HepG2 (cell line): ENCODE measurements around the gene FASTK. TPM values are rescaled to one million over a fixed set of nuclear protein-coding genes. Genes with fewer than 3 reads are reported as not detected.
A peak's percentile ranks its signal among the peaks of the same experiment; 100 is the strongest.

ENCODE experiments used
- HOXA7 ChIP-seq: sonication (generic); formaldehyde crosslinking; IDR thresholded peaks from 2 replicates; pipeline ENCODE4 v1.8.1; 2022; ENCODE audit warnings: mild to moderate bottlenecking, missing genetic modification reagents, moderate library complexity
- KDM5B ChIP-seq: sonication (generic); formaldehyde crosslinking; IDR thresholded peaks from 2 replicates; pipeline ENCODE4 v1.4.0; 2020; ENCODE audit warnings: missing genetic modification reagents, mild to moderate bottlenecking, borderline replicate concordance
- MED1 ChIP-seq: sonication (generic); formaldehyde crosslinking; IDR thresholded peaks from 2 replicates; pipeline ENCODE4 v1.4.0; 2020; ENCODE audit warnings: missing genetic modification reagents
- NFYC ChIP-seq: IDR thresholded peaks from 2 replicates; pipeline ENCODE4 v1.6.1; 2016; ENCODE audit warnings: missing genetic modification reagents, missing compliant biosample characterization
- RAD21 ChIP-seq: fragments of 450-650 bp; formaldehyde crosslinking; IDR thresholded peaks from 2 replicates; pipeline ENCODE4 v1.5.0; 2020; ENCODE audit warnings: mild to moderate bottlenecking
- RFX5 ChIP-seq: IDR thresholded peaks from 2 replicates; pipeline ENCODE4 v1.6.1; 2011; ENCODE audit warnings: low read depth, low read length, improper control_type of control experiment
- SP2 ChIP-seq: sonication (generic); formaldehyde crosslinking; IDR thresholded peaks from 2 replicates; pipeline ENCODE4 v1.5.1; 2020; ENCODE audit warnings: mild to moderate bottlenecking, missing genetic modification reagents
- TCF7L2 ChIP-seq: IDR thresholded peaks from 2 replicates; pipeline ENCODE4 v1.6.1; 2011; ENCODE audit warnings: mild to moderate bottlenecking, low read depth, low read length, moderate library complexity
- ZNF350 ChIP-seq: sonication (generic); formaldehyde crosslinking; IDR thresholded peaks from 2 replicates; pipeline ENCODE4 v1.4.0; 2020; ENCODE audit warnings: mild to moderate bottlenecking, low read depth, missing genetic modification reagents, borderline replicate concordance
- ZNF432 ChIP-seq: sonication (generic); formaldehyde crosslinking; IDR thresholded peaks from 2 replicates; pipeline ENCODE4 v1.5.0; 2020; ENCODE audit warnings: missing genetic modification reagents, mild to moderate bottlenecking, borderline replicate concordance
- ZNF451 ChIP-seq: sonication (generic); formaldehyde crosslinking; IDR thresholded peaks from 2 replicates; pipeline ENCODE4 v1.5.0; 2020; ENCODE audit warnings: mild to moderate bottlenecking, missing genetic modification reagents
- ZNF550 ChIP-seq: sonication (generic); formaldehyde crosslinking; IDR thresholded peaks from 2 replicates; pipeline ENCODE4 v1.4.0; 2020; ENCODE audit warnings: mild to moderate bottlenecking, missing genetic modification reagents, borderline replicate concordance
- ZNF614 ChIP-seq: IDR thresholded peaks from 2 replicates; pipeline ENCODE4 v1.6.1; 2018; ENCODE audit warnings: missing biosample characterization, missing genetic modification reagents, inconsistent platforms, borderline replicate concordance
- polyA plus RNA-seq, 8 experiments: library from polyadenylated mRNA; depleted of rRNA in 3 of 8; stranded (reverse) in 7 of 8; unstranded in 1 of 8; fragments of >200 nt; fragmentation: Illumina TruSeq in 4 of 8; extraction: Trizol in 4 of 8; gene quantifications; 2 replicates each; pipeline versions ENCODE4 v1.2.1 to v1.2.3, GENCODE V29; 2011 to 2016; ENCODE audit warnings: low read depth in 4 of 8, missing spikeins in 1 of 8, mixed read lengths in 1 of 8; ENCODE audit not compliant: insufficient read depth in 1 of 8
- total RNA-seq, 5 experiments: library from RNA; depleted of rRNA; stranded (reverse); fragments of >200 nt; fragmentation: Illumina TruSeq; extraction: Trizol; gene quantifications; 2 replicates each; pipeline ENCODE4 v1.2.3, GENCODE V29; 2016; ENCODE audit warnings: low read depth in 1 of 5
- TF ChIP-seq, protein P1 (sequence below): sonication (generic); formaldehyde crosslinking; IDR thresholded peaks from 2 replicates; pipeline ENCODE4 v1.9.0; 2021; ENCODE audit warnings: missing genetic modification reagents, borderline replicate concordance
- TF ChIP-seq, protein P2 (sequence below): IDR thresholded peaks from 2 replicates; pipeline ENCODE4 v1.6.1; 2012; ENCODE audit warnings: low read depth, low read length, improper control_type of control experiment
- TF ChIP-seq, protein P3 (sequence below): sonication (generic); formaldehyde crosslinking; IDR thresholded peaks from 2 replicates; pipeline ENCODE4 v1.8.0; 2022; ENCODE audit warnings: missing genetic modification reagents, mild to moderate bottlenecking, borderline replicate concordance
- TF ChIP-seq, protein P4 (sequence below): sonication (generic); formaldehyde crosslinking; IDR thresholded peaks from 2 replicates; pipeline ENCODE4 v1.4.0; 2020; ENCODE audit warnings: low read depth, mild to moderate bottlenecking, missing genetic modification reagents
- TF ChIP-seq, protein P5 (sequence below): sonication (generic); formaldehyde crosslinking; IDR thresholded peaks from 2 replicates; pipeline ENCODE4 v1.4.0; 2020; ENCODE audit warnings: mild to moderate bottlenecking, missing genetic modification reagents
- TF ChIP-seq, protein P6 (sequence below): sonication (generic); formaldehyde crosslinking; IDR thresholded peaks from 2 replicates; pipeline ENCODE4 v1.5.1; 2020; ENCODE audit warnings: missing genetic modification reagents, mild to moderate bottlenecking, borderline replicate concordance
- TF ChIP-seq, protein P7 (sequence below): sonication (generic); formaldehyde crosslinking; conservative IDR thresholded peaks from 2 replicates; pipeline ENCODE4 v1.4.0; 2020; ENCODE audit warnings: missing genetic modification reagents

FASTK gene
- total and polyA plus RNA-seq, 2 of the 13 experiments (the other 11 are each of a cell fraction or from before 2014, with no cell fraction given): 52.9 to 55.7 TPM

DNA sequence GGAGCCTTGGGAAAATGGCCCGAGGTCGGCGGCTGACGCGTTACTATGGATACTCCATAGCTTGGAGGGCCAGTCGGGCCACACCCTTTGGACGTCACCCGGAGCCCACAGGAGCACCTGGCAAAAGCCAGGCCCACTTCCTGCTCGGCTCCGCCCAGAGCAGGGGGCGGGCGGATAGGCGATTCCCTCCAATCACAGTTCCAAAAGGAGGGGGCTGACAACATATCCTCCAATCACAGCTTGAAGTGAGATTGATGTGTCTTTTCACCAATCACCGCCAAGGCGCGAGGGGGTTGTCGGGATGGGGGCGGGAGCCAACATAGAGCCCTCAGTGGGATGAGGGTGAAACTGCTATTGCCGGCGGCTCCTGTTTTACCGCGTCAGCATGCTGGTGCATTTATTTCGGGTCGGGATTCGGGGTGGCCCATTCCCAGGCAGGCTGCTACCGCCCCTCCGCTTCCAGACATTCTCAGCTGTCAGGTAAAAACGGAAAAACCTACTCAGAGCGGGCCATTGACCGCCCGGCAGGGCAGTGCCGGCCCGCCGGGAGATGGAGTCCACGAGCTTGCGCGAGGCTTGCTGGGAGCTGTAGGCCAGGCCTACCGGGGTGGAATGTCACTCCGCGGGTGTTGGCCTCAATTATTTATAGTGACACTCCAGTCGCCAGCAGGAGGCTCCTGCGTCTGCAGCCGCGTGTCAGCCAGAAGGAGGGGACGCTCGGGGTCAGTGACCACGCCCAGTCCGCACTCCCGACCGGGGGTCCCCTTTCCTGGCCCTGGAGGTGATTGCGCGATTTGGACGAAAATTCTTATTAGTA is 52.3 kb downstream of the FASTK start, which contains the start of gene ABCB8 (continued):
- TF ChIP-seq, protein P1, sequence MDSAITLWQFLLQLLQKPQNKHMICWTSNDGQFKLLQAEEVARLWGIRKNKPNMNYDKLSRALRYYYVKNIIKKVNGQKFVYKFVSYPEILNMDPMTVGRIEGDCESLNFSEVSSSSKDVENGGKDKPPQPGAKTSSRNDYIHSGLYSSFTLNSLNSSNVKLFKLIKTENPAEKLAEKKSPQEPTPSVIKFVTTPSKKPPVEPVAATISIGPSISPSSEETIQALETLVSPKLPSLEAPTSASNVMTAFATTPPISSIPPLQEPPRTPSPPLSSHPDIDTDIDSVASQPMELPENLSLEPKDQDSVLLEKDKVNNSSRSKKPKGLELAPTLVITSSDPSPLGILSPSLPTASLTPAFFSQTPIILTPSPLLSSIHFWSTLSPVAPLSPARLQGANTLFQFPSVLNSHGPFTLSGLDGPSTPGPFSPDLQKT (CRISPR knock-in tag): no peak
- peak; percentile 88; the same call in 1 of the 2 replicates for TF ChIP-seq ZNF350 (CRISPR knock-in tag)
- TF ChIP-seq, protein P2, sequence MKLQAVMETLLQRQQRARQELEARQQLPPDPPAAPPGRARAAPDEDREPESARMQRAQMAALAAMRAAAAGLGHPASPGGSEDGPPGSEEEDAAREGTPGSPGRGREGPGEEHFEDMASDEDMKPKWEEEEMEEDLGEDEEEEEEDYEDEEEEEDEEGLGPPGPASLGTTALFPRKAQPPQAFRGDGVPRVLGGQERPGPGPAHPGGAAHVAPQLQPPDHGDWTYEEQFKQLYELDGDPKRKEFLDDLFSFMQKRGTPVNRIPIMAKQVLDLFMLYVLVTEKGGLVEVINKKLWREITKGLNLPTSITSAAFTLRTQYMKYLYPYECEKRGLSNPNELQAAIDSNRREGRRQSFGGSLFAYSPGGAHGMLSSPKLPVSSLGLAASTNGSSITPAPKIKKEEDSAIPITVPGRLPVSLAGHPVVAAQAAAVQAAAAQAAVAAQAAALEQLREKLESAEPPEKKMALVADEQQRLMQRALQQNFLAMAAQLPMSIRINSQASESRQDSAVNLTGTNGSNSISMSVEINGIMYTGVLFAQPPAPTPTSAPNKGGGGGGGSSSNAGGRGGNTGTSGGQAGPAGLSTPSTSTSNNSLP: peak; percentile 95
- TF ChIP-seq, protein P3, sequence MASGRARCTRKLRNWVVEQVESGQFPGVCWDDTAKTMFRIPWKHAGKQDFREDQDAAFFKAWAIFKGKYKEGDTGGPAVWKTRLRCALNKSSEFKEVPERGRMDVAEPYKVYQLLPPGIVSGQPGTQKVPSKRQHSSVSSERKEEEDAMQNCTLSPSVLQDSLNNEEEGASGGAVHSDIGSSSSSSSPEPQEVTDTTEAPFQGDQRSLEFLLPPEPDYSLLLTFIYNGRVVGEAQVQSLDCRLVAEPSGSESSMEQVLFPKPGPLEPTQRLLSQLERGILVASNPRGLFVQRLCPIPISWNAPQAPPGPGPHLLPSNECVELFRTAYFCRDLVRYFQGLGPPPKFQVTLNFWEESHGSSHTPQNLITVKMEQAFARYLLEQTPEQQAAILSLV: peak; percentile 61; the same call in 1 of the 2 replicates
- TF ChIP-seq, protein P4, sequence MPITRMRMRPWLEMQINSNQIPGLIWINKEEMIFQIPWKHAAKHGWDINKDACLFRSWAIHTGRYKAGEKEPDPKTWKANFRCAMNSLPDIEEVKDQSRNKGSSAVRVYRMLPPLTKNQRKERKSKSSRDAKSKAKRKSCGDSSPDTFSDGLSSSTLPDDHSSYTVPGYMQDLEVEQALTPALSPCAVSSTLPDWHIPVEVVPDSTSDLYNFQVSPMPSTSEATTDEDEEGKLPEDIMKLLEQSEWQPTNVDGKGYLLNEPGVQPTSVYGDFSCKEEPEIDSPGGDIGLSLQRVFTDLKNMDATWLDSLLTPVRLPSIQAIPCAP (CRISPR knock-in tag): no peak
- peak; percentile 97 for TF ChIP-seq NFYC
- peak; percentile 99 for TF ChIP-seq SP2 (CRISPR knock-in tag)
- TF ChIP-seq ZNF614 (CRISPR knock-in tag): no peak
- TF ChIP-seq ZNF432 (CRISPR knock-in tag): no peak
- no peak for TF ChIP-seq HOXA7 (CRISPR knock-in tag)
- no peak for TF ChIP-seq RFX5
- TF ChIP-seq, protein P5, sequence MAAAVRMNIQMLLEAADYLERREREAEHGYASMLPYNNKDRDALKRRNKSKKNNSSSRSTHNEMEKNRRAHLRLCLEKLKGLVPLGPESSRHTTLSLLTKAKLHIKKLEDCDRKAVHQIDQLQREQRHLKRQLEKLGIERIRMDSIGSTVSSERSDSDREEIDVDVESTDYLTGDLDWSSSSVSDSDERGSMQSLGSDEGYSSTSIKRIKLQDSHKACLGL (CRISPR knock-in tag): peak; percentile 62; the same call in 1 of the 2 replicates
- peak; percentile 72 for TF ChIP-seq RAD21 (CRISPR knock-in tag)
- no peak for TF ChIP-seq MED1 (CRISPR knock-in tag)
- TF ChIP-seq TCF7L2: no peak
- TF ChIP-seq KDM5B (CRISPR knock-in tag): peak; percentile 69
- TF ChIP-seq ZNF550 (CRISPR knock-in tag): no peak
- TF ChIP-seq, protein P6, sequence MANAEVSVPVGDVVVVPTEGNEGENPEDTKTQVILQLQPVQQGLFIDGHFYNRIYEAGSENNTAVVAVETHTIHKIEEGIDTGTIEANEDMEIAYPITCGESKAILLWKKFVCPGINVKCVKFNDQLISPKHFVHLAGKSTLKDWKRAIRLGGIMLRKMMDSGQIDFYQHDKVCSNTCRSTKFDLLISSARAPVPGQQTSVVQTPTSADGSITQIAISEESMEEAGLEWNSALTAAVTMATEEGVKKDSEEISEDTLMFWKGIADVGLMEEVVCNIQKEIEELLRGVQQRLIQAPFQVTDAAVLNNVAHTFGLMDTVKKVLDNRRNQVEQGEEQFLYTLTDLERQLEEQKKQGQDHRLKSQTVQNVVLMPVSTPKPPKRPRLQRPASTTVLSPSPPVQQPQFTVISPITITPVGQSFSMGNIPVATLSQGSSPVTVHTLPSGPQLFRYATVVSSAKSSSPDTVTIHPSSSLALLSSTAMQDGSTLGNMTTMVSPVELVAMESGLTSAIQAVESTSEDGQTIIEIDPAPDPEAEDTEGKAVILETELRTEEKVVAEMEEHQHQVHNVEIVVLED: peak; percentile 67; the same call in 1 of the 2 replicates
- TF ChIP-seq, protein P7, sequence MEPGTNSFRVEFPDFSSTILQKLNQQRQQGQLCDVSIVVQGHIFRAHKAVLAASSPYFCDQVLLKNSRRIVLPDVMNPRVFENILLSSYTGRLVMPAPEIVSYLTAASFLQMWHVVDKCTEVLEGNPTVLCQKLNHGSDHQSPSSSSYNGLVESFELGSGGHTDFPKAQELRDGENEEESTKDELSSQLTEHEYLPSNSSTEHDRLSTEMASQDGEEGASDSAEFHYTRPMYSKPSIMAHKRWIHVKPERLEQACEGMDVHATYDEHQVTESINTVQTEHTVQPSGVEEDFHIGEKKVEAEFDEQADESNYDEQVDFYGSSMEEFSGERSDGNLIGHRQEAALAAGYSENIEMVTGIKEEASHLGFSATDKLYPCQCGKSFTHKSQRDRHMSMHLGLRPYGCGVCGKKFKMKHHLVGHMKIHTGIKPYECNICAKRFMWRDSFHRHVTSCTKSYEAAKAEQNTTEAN (CRISPR knock-in tag): no peak
- 0 out of 2 replicates have a peak, but pooled peaks have one; percentile 35 for TF ChIP-seq ZNF451 (CRISPR knock-in tag)
